Esophagus muscularis mucosa (tissue), 4 donors: ENCODE measurements around the gene NCKAP5.

Source experiments
- EP300 ChIP-seq: sonication (generic); formaldehyde crosslinking; IDR thresholded peaks from one replicate; pipeline ENCODE4 v1.6.1; 2017; ENCODE audit warnings: antibody characterized with exemption
- POLR2AphosphoS5 ChIP-seq, 2 donors: sonication (generic); formaldehyde crosslinking; IDR thresholded peaks; one replicate each; pipeline ENCODE4 v1.6.1; 2017; ENCODE audit warnings: antibody characterized with exemption in 2 of 2
- TF ChIP-seq, protein P1 (sequence below), 3 experiments: fragments of 200-600 bp in 2 of 3; fragments of 450-650 bp in 1 of 3; sonication (generic) in 2 of 3; IDR thresholded peaks; one replicate each; pipeline ENCODE4 v1.5.1; 2017 to 2019; ENCODE audit warnings: antibody characterized with exemption in 3 of 3, mild to moderate bottlenecking in 2 of 3, moderate library complexity in 1 of 3

GRCh38 chr2:133444465-133444864 is 123.8 kb downstream of the NCKAP5 start:
- TF ChIP-seq EP300 (no peak), POLR2AphosphoS5 (IDR thresholded peaks at IDR 0.05) (no peak)
- TF ChIP-seq, protein P1, sequence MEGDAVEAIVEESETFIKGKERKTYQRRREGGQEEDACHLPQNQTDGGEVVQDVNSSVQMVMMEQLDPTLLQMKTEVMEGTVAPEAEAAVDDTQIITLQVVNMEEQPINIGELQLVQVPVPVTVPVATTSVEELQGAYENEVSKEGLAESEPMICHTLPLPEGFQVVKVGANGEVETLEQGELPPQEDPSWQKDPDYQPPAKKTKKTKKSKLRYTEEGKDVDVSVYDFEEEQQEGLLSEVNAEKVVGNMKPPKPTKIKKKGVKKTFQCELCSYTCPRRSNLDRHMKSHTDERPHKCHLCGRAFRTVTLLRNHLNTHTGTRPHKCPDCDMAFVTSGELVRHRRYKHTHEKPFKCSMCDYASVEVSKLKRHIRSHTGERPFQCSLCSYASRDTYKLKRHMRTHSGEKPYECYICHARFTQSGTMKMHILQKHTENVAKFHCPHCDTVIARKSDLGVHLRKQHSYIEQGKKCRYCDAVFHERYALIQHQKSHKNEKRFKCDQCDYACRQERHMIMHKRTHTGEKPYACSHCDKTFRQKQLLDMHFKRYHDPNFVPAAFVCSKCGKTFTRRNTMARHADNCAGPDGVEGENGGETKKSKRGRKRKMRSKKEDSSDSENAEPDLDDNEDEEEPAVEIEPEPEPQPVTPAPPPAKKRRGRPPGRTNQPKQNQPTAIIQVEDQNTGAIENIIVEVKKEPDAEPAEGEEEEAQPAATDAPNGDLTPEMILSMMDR (IDR thresholded peaks at IDR 0.05) = no peak
